NCI-H2196 (cell line): Measurements from ENCODE around the gene CYP4A11.
"Not testable (repeated sequence)": the region's sequence is repeated elsewhere in the genome, so short reads cannot be mapped to it uniquely, and the experiment has no call there.

Source experiments
- DNase-seq: peaks from one replicate; lab custom pipeline; 2025; ENCODE audit not compliant: unreplicated experiment; lab: John Stamatoyannopoulos, UW

CYP4A11 gene, protein sequence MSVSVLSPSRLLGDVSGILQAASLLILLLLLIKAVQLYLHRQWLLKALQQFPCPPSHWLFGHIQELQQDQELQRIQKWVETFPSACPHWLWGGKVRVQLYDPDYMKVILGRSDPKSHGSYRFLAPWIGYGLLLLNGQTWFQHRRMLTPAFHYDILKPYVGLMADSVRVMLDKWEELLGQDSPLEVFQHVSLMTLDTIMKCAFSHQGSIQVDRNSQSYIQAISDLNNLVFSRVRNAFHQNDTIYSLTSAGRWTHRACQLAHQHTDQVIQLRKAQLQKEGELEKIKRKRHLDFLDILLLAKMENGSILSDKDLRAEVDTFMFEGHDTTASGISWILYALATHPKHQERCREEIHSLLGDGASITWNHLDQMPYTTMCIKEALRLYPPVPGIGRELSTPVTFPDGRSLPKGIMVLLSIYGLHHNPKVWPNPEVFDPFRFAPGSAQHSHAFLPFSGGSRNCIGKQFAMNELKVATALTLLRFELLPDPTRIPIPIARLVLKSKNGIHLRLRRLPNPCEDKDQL

GRCh38 chr1:46941135-46941694 lies at the start of gene CYP4A11:
TSS of gene CYP4A11 (minus strand) at chr1:46941476. CDS start at chr1:46941433, 43 bp downstream.
- no peak for DNase-seq

DNA sequence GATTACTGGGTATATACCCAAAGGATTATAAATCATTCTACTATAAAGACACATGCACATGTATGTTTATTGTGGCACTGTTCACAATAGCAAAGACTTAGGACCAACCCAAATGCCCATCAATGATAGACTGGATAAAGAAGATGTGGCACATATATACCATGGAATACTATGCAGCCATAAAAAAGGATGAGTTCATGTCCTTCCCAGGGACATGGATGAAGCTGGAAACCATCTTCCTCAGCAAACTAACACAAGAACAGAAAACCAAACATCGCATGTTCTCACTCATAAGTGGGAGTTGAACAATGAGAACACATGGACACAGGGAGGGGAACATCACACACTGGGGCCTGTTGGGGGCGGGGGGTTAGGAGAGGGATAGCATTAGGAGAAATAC lies 49.3 kb upstream of the CYP4A11 start:
- DNase-seq = not testable (repeated sequence)

- no peak for DNase-seq
These were observed 42.7 kb upstream of the CYP4A11 start for GRCh38 chr1:46983830-46984586.

DNA sequence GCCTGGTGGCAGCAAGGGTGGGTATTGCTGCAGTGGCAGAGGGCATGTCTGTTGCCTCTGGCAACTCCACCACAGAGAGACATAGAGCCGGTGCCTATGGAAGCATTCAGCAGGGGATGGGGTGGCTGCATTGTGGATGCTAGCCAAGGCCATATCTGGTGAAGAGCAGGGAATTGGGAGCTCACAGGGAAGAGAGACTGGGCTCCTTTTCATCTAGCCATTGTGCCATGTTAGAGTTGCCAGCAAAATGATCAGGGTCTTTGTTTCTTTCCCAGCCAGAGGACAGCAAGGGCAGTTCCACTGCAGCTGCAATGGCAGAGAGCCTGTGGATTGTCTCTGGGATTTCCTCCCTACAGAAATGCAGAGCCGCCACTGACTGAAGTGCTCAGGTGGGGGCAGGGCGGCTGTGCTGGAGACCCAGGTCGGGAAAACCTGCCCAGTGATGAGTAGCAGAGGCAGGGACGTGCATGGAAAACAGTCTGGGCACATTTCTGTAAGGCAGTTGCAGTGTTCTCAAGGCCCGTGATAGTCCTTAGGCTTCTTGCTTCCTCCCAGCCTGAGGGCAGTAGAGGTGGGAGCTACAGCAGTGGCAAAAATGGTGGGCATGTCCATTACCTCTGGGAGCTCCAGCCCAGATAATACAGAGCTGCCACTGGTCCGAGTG lies 42.0 kb upstream of the CYP4A11 start:
- no peak for DNase-seq

- no peak for DNase-seq
These were observed 27.8 kb upstream of the CYP4A11 start for GRCh38 chr1:46969014-46969619.

- DNase-seq = not testable (repeated sequence)
These were observed 21.0 kb upstream of the CYP4A11 start for GRCh38 chr1:46962272-46962671.

- no peak for DNase-seq
These were observed 19.9 kb upstream of the CYP4A11 start for GRCh38 chr1:46961066-46961758.

GRCh38 chr1:46960250-46960649 lies 19.0 kb upstream of the CYP4A11 start:
- no peak for DNase-seq

GRCh38 chr1:46955116-46955515 lies 13.8 kb upstream of the CYP4A11 start:
- not testable (repeated sequence) for DNase-seq

DNA sequence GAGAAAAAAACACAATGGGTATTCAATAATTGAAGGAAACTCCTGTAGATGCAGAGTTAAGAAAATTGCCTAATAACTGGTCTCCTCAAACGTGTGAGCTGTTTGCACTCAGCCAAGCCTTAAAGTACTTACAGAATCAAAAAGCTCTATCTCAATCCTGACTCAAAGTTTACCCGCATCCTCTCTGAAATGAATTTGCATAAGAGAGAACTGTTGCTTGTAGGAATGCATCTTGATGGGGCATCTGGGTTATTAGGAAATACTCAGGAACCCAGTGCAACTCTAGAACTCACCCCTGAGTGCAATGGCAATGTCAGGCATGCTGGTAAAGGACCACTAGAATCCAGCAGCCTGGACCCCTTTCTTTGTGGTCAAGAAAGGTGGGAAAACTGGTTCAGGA lies 12.6 kb upstream of the CYP4A11 start:
- DNase-seq = not testable (repeated sequence)

DNA sequence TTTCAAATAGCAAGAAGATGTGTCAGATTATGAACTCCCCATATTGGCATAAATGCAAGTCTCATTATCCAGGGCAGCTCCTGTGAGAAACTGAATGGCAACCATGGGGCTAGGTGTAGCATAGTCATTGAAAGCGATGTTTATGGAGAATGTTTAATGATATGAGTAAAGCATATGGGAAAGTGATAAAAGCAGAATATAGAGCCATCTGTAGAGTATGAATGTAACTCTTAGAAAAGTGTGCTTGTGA lies 8.1 kb upstream of the CYP4A11 start:
- DNase-seq = not testable (repeated sequence)

DNA sequence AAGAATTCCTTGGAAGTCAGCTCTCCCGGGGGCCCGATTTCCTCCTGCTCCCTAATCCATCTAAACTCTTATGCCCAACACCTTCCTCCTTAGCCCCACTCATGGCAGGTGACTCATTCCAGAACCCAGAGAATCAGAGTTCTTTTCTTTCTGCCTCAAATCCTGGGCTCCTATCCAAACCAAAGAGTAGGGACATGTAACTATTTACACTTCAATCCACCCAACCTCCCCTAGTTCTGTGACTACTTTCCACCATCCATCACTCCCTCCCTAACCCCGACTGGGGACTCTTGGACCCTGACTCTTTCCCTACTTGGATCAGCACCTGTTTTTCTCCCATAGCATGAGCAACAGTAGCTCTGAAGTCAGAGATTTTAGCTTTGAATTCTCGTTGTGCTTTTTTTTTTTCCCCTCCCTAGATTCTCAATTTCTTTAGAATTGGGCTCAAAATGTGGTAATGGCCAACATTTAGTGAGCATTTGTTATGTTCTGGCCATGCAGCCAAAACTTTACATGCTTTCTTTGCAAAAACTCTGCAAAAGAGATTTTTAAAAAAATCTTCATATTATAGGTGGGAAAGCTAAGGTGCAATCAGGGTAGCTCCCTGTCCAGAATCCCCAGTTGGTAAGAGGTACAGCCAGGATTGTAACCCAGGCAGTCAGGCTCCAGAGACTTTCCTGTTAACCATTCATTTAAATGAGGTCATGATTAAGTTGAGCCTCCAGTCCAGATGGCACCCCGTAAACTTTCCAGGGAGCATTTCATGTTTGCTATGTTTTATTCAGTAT lies 7.5 kb upstream of the CYP4A11 start:
- DNase-seq = no peak

DNA sequence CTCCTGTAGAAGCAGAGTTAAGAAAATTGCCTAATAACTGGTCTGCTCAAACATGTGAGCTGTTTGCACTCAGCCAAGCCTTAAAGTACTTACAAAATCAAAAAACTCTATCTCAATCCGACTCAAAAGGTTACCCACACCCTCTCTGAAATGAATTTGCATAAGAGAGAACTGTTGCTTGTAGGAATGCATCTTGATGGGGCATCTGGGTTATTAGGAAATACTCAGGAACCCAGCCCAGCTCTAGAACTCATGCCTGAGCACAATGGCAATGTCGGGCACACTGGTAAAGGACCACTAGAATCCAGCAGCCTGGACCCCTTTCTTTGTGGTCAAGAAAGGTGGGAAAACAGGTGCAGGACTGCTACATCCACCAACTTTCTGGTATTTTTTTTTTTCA lies 6.4 kb upstream of the CYP4A11 start:
- DNase-seq = not testable (repeated sequence)

GRCh38 chr1:46942086-46942485 lies 810 bp upstream of the CYP4A11 start:
- no peak for DNase-seq

DNA sequence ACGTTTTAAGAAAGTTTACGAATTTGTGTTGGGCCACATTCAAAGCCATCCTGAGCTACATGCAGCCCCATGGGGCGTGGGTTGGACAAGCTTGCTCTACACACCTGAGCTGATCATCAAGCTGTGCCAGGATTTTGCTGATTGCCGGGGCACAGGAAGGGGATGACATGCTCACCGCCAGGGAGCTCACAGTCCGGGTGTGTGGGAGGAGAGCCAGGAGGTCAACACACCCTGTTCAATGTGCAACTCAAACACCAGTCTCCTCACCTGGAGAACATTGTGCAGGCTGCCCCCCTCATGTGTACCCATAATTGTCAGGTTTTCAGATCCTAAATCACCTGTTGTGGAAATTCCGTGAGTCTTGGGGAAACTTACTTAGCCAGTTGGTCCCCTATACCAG lies 969 bp downstream of the CYP4A11 start:
- DNase-seq = no peak

DNA sequence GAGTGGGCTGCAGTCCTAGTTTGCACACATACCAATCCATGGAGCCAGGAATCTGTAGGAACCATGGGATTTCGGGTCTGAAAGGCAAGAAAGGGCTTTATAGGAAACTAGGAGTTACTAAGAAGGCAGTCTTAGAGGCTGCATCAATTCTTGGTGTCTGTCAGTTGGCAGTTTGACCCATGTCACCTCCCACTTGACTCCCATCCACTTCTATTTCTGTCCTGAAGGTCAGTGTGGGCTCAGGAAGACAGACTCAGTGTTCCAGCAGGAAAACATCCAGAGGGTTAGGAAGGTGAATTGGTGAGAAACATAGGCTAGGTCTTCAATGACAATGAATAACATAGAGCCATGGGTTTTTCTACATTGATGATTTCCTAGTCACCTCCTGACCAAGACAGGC lies 4.0 kb downstream of the CYP4A11 start:
- no peak for DNase-seq

- no peak for DNase-seq
These were observed 4.5 kb downstream of the CYP4A11 start for GRCh38 chr1:46936788-46937187.

GRCh38 chr1:46934852-46935251 lies 6.4 kb downstream of the CYP4A11 start:
- not testable (repeated sequence) for DNase-seq

DNA sequence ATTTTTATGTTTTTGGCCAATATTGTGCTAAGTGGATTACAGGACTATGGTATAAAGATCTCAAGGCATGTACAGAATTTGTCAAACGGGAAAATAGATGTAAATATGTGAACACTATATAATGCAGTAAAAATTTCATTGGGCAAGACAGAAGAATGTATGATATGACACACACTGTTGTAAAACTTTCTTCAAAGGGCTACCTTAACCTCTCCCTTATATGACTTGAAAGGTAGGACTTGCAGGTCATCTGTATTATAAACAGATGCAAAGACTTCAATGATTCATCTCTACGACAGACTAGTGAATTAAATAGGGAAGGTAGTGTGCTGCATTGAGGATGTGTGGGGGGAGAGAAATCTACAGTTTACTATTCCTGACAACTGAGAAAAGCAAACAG lies 9.3 kb downstream of the CYP4A11 start:
- DNase-seq = not testable (repeated sequence)

DNA sequence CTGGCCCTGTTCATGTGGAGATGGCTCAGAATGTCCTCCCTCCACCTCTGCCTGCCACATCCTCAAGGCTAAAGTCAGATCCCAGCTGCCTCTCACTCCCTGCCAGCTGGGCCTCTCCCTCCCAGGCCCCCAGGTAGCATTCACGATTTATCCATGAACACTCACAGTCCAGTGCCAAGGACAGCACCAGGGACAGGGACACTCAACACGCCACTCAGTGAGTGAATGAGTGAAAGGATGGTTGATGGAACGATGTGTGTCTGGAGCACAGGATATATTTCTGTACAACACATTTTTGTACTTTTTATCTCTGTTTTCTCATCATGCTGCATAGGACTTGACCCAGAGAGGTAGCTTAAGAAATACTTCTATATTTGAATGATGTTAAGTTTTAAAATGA lies 10.1 kb downstream of the CYP4A11 start:
- no peak for DNase-seq
